Activated T-helper 9 cell treated with anti-CD3 and anti-CD28 coated beads, Interleukin-2, amount 50 U/mL, for 16 hours (primary cell): Measurements from ENCODE around the gene SKAP1.
"Not testable (repeated sequence)": the region's sequence is repeated elsewhere in the genome, so short reads cannot be mapped to it uniquely, and the experiment has no call there.

Source experiments
- DNase-seq: peaks from one replicate; pipeline ENCODE4 v3.0.0-alpha.2; 2020; ENCODE audit warnings: low read depth

SKAP1 gene

GRCh38 chr17:48412841-48413240 is 17.2 kb downstream of the SKAP1 start:
- DNase-seq = no peak

DNA sequence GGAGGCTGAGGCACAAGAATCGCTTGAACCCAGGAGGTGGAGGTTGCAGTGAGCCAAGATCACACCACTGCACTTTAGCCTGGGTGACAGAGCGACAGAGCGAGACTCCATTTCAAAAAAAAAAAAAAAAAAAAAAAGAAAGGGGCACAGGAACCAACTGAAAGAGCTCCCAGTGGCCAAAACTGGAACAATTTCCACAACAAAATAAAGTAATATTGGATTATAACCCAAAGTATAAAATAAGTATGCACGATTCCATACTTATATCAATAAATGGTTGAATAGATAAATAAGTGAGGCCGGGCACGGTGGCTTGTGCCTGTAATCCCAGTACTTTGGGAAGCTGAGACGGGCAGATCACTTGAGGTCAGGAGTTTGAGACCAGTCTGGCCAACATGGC is 19.2 kb downstream of the SKAP1 start:
- DNase-seq = not testable (repeated sequence)

- DNase-seq = no peak
These were observed 20.4 kb downstream of the SKAP1 start for GRCh38 chr17:48409607-48410006.

DNA sequence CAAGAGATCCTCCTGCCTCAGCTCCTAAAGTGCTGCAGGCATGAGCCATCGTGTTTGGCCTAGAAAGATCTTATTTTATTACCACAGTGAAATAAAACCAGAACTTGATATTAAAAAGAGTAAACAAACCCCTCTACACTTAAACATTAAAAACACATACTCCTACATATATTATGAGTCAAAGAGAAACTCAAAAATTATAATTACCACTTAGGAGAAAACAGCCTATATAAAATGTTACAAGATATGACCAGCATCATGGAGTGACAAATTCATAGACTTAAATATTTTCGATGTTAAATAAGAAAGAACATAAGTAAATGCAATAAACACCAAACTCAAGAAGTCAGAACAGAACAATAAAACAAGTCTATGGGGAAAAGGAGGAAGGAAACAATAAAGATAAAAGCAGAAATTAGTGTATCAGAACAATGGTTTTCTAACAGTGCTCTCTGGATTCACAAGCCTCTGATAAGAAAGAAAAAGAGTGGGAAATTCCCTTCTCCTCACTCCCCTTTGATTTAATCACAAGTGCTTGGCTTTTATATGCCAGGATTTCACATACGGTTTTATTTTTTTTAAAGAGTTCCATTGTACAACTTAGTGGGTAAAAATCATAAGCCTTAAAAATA is 23.0 kb downstream of the SKAP1 start:
- no peak for DNase-seq

DNA sequence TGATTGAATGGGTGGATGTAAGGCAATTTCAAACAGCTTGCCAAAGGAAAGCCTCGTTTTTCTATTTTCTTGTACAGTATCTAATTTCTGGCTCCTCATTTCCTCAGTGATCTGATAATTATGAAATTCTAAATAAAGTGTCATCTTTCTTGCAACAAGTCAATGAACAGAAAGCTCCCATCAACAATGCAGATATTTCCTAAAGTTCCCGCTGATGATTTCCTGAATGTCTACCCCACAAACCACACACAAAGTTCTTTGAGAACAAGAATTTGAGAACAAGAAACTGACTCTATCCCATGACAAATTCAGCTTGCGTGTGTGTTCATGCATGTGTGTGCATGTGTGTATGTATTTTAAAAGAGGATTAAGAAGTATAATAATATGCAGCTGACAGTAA is 35.2 kb downstream of the SKAP1 start:
- no peak for DNase-seq

- DNase-seq = no peak
These were observed 36.7 kb downstream of the SKAP1 start for GRCh38 chr17:48393283-48393682.

DNA sequence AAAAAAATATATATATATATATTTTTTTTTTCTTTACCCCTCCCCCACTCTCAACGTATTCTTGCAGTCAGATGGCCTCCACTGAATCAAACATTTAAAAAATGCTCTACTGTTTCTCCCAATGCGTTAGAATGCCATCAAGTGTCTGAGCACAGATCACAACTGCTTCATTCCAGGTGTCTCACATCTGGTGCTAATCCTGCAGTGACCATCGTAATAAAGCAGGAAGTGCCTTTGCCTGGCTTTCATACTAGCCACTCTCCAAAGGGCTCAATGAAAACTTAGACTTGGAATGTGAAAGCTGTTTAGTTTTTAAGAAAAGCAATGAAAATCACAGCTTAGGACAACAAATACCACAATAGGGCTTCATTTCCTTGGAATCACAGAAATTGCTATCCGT is 37.2 kb downstream of the SKAP1 start:
- no peak for DNase-seq

DNA sequence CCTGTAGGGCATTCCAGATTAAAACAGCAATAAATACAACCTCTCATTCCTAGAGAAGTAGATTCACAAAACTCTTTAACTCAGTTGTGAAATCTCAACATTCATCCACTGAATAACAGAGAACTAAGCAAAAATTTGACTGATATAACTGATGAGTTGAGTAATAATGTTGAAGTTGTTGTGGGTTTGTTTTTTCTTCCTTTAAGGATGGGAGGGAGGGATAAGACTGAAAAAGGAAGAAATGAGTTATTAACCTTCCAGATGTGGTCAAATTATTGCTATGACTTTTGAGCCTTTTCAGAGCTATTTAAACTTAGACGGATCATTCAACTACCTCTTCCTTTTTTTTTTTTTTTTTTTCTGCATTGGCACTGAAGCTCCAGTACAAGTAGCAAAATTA is 38.6 kb downstream of the SKAP1 start:
- DNase-seq = no peak

- no peak for DNase-seq
These were observed 40.1 kb downstream of the SKAP1 start for GRCh38 chr17:48389903-48390302.

GRCh38 chr17:48388955-48389743 is 40.9 kb downstream of the SKAP1 start:
- DNase-seq = no peak

- no peak for DNase-seq
These were observed 43.2 kb downstream of the SKAP1 start for GRCh38 chr17:48386826-48387225.

DNA sequence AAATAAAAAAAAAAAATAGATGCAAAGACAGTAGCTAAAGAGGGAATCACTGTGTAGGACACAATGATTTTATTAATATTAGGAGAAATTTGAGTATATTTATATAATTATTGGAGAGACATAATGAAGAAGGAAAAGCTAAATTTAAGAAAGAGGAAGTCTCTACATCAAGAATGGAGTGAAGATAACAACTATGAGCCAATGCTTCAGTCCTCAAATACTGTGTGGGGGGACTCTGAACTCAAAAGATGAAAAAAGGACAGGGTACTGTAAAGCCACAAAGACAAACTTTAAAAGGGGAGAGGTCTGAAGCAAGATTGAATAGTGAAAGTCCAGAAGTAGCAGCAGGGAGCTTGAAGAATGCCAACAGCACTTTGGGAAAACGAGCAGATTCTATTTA is 44.7 kb downstream of the SKAP1 start:
- DNase-seq = no peak

DNA sequence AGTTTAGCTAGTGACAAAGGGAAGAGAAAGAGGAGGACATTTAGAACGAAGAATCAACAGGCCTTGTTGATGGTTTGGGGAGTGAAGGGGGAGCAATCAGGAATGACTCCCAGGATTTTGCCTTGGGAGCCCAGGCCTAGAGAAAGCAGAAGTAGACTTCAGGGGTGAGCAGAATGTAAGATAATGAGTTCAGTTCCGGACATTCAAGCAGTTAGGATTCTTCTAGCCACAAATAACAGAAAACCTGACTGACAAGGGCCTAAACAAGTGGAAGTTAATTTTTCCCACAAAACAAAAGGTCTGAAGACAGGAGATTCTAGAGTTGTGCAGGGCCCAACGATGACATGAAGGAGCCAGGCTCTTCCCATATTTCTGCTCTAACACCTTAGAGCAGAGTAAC is 45.9 kb downstream of the SKAP1 start:
- DNase-seq = no peak

- no peak for DNase-seq
These were observed 47.0 kb downstream of the SKAP1 start for GRCh38 chr17:48382989-48383388.

- DNase-seq = no peak
These were observed 51.2 kb downstream of the SKAP1 start for GRCh38 chr17:48378708-48379392.

DNA sequence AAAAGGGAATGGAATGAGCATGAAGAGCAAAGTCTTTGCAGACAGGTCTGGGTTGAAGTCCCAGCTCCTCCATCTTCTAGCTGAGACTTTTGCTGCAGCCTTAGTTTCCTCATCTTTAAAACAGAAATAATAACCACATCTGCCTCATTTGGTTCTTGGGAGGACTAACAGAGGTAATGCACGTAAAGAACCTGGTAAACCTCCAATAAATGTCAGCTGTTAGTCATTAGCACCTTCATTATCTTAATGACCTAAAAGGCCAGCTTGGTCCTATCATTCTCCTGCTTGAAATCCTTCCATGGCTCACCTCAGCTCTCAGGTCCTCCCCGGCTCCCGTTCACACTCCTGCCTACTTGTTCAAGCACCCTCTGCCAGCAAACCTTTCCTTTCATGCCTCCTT is 51.8 kb downstream of the SKAP1 start:
- DNase-seq = no peak

DNA sequence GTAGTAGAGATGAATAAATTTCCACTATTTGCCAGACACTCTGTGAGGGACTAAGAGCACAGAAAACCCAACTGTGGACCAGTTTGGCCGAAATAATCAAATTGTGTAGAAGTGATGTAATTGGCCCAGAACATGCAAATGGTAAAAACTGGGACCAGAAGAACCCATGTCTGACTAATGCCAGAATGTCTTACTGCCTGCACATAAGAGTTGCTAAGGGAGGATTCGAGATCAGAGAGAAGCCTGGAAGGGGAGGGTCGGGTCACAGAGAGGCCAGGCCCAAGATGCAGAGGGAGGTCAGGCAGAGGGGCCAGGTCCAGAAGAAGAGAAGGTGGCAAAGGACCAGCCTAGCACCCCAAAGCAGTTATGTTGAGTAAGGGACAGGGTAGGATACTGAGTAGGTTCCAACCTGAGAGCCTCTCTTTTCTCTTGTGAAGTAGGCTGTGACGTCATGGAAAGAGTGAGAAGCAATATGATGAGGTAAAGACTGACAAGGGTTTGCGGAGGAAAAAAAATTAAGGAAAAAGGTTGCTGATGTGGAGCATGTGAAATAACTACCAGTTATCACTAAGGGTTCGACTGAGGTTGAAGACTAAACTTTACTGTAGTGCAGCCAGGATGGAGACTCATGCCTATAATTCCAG is 53.2 kb downstream of the SKAP1 start:
- DNase-seq = no peak

DNA sequence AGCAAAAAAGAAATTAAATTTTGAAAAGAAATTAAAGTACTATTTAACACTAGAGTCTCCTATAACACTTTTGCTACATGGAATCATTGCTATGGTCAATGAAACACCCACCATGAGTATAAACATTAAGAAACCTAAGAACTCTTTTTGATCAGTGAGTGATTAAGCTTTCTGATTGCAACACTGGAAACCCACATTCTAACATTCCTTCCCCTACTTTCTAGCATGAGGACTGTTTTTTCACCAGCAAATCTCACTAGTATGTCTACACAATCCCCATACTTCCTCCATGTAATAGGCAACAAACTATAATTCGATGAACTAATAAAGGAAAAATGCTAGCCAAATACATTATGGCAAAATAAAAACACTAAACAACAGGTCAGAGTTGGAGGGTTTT is 54.7 kb downstream of the SKAP1 start:
- DNase-seq = no peak

GRCh38 chr17:48374650-48375230 is 55.3 kb downstream of the SKAP1 start:
- no peak for DNase-seq

- DNase-seq = no peak
These were observed 56.1 kb downstream of the SKAP1 start for GRCh38 chr17:48373883-48374282.

- no peak for DNase-seq
These were observed 56.7 kb downstream of the SKAP1 start for GRCh38 chr17:48373130-48373830.

- DNase-seq = not testable (repeated sequence)
These were observed 61.0 kb downstream of the SKAP1 start for GRCh38 chr17:48368967-48369366.
